Vagina (tissue), 2 donors: ENCODE measurements around the gene CHD8. TPM values are rescaled to one million over a fixed set of nuclear protein-coding genes. Genes with fewer than 3 reads are reported as not detected.
A peak's percentile ranks its signal among the peaks of the same experiment; 100 is the strongest.
"Not testable (repeated sequence)": the region's sequence is repeated elsewhere in the genome, so short reads cannot be mapped to it uniquely, and the experiment has no call there.

Source experiments
- DNase-seq, 2 donors: peaks; one replicate each; pipeline ENCODE4 v3.0.0-alpha.2; 2017; ENCODE audit errors: extremely low spot score in 2 of 2
- H3K27ac ChIP-seq: fragments of 200-600 bp; sonication (generic); one replicate; pipeline ENCODE4 v1.5.1; 2019
- H3K27me3 ChIP-seq: fragments of 200-600 bp; sonication (generic); one replicate; pipeline ENCODE4 v1.5.1; 2019
- H3K36me3 ChIP-seq, 2 donors: fragments of 200-600 bp; sonication (generic); one replicate each; pipeline ENCODE4 v1.5.1; 2017 to 2019
- H3K4me1 ChIP-seq: fragments of 200-600 bp; sonication (generic); one replicate; pipeline ENCODE4 v1.5.1; 2019
- H3K4me3 ChIP-seq, 2 donors: fragments of 200-600 bp; sonication (generic); 1 replicate in 1 of 2; 2 replicates in 1 of 2; pipeline ENCODE4 v1.5.1; 2016 to 2019
- H3K9me3 ChIP-seq: fragments of 200-600 bp; sonication (generic); one replicate; pipeline ENCODE4 v1.5.1; 2019
- POLR2A ChIP-seq, 2 donors: fragments of 450-650 bp; IDR thresholded peaks; one replicate each; pipeline ENCODE4 v1.6.1; 2017; ENCODE audit warnings: antibody characterized with exemption in 2 of 2, mild to moderate bottlenecking in 2 of 2, moderate library complexity in 2 of 2
- POLR2AphosphoS5 ChIP-seq, 2 donors: sonication (generic); formaldehyde crosslinking; IDR thresholded peaks; one replicate each; pipeline ENCODE4 v1.9.0; 2017; ENCODE audit warnings: antibody characterized with exemption in 2 of 2, mild to moderate bottlenecking in 2 of 2, low read depth in 1 of 2; ENCODE audit not compliant: insufficient read depth in 1 of 2
- intact Hi-C: fragments of 100-400 bp; cut with DNase I; formaldehyde crosslinking; loops from one replicate; pipeline ENCODE4 v1.15.1; 2023
- total RNA-seq: library from RNA; depleted of rRNA; stranded (reverse); fragments of >200 nt; gene quantifications from one replicate; pipeline ENCODE4 v1.2.3, GENCODE V29; 2016
- TF ChIP-seq, protein P1 (sequence below), 3 experiments: fragments of 450-650 bp in 2 of 3; fragments of 200-600 bp in 1 of 3; sonication (generic) in 1 of 3; IDR thresholded peaks; one replicate each; pipeline ENCODE4 v1.5.1; 2017 to 2019; ENCODE audit warnings: antibody characterized with exemption in 3 of 3, mild to moderate bottlenecking in 2 of 3, moderate library complexity in 2 of 3

CHD8 gene
- total RNA-seq, 1 donor from 2014 or later: 61.1 TPM

DNA sequence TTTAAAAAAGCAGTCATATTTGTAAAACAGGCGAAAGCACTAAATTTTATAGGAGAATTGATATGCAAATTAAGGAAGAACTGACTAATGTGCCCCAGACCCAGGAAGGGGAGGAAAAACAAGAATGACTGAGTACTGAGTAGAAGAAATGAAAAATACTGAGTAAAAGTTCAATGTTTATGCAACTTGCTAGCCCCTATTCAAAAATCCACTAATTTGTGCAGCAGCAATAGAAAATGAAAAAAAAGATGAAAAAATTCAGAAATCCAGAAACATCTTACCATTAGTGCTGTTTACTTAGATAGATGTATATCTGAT, 6.1 kb downstream of the CHD8 start:
- no peaks in the 10 kb centered on the region for H3K9me3 ChIP-seq
- no peaks in the 10 kb centered on the region for H3K27me3 ChIP-seq
- DNase-seq: no peak
- peaks cover 36% of the 10 kb centered on the region for H3K4me1 ChIP-seq
- intact Hi-C loops: no loop called here
- H3K27ac ChIP-seq: no peak overlapping the region
- H3K4me3 ChIP-seq: no peak overlapping the region
- H3K36me3 ChIP-seq: no peaks in the 10 kb centered on the region
- TF ChIP-seq, protein P1, sequence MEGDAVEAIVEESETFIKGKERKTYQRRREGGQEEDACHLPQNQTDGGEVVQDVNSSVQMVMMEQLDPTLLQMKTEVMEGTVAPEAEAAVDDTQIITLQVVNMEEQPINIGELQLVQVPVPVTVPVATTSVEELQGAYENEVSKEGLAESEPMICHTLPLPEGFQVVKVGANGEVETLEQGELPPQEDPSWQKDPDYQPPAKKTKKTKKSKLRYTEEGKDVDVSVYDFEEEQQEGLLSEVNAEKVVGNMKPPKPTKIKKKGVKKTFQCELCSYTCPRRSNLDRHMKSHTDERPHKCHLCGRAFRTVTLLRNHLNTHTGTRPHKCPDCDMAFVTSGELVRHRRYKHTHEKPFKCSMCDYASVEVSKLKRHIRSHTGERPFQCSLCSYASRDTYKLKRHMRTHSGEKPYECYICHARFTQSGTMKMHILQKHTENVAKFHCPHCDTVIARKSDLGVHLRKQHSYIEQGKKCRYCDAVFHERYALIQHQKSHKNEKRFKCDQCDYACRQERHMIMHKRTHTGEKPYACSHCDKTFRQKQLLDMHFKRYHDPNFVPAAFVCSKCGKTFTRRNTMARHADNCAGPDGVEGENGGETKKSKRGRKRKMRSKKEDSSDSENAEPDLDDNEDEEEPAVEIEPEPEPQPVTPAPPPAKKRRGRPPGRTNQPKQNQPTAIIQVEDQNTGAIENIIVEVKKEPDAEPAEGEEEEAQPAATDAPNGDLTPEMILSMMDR (IDR thresholded peaks at IDR 0.05): no peak
- TF ChIP-seq POLR2A (IDR thresholded peaks at IDR 0.05) (no peak), POLR2AphosphoS5 (IDR thresholded peaks at IDR 0.05; ENCODE audit: insufficient read depth in 1 of 2, low read depth in 1 of 2) (no peak)

DNA sequence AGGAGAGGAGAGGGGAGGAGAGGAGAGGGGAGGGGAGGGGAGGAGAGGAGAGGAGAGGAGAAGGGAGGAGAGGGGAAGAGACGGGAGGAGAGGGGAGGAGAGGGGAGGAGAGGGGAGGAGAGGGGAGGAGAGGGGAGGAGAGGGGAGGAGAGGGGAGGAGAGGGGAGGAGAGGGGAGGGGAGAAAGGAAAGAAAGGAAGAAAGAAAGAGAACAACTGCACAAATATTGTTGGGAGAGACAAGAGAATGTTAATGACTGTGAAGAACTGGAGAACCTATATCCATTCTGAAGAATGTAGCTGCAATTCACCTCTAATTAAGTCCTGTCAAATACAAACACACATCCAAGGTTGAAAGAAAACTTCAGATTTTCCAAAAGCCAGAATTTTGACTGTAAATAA, 13.3 kb downstream of the CHD8 start:
- H3K36me3 ChIP-seq, DNase-seq, intact Hi-C loops, H3K27me3 ChIP-seq, H3K27ac ChIP-seq, H3K4me1 ChIP-seq, H3K9me3 ChIP-seq, H3K4me3 ChIP-seq: not testable (repeated sequence)

DNA sequence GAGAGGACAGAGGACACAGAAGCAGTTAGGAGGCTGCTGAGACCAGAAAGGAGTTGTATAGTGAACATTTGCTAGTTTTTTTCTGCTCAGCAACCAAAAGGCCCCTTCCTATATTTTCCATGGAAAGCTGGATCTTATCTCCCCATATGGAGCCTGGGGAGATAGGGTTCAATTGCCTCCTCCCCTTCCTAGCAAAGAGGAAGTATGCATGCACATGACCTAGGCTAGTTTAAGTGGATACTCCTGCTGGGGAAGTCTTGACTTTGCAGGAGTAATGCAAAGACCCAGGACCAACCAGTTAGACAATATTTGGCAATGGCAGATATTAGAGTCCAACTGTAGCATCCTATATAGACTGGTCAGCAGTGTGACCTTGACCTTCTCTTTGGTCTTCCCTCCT, 15.1 kb downstream of the CHD8 start:
- no peaks in the 10 kb centered on the region for H3K9me3 ChIP-seq
- no peak overlapping the region for H3K4me3 ChIP-seq
- no peak for DNase-seq
- no peak overlapping the region for H3K27ac ChIP-seq
- no peaks in the 10 kb centered on the region for H3K27me3 ChIP-seq
- intact Hi-C loops: no loop called here
- TF ChIP-seq POLR2A (IDR thresholded peaks at IDR 0.05): no peak
- no peak for TF ChIP-seq POLR2AphosphoS5 (IDR thresholded peaks at IDR 0.05; ENCODE audit: insufficient read depth in 1 of 2, low read depth in 1 of 2)
- TF ChIP-seq, protein P1 (IDR thresholded peaks at IDR 0.05): no peak
- no peaks in the 10 kb centered on the region for H3K36me3 ChIP-seq
- H3K4me1 ChIP-seq: peaks cover 17% of the 10 kb centered on the region

DNA sequence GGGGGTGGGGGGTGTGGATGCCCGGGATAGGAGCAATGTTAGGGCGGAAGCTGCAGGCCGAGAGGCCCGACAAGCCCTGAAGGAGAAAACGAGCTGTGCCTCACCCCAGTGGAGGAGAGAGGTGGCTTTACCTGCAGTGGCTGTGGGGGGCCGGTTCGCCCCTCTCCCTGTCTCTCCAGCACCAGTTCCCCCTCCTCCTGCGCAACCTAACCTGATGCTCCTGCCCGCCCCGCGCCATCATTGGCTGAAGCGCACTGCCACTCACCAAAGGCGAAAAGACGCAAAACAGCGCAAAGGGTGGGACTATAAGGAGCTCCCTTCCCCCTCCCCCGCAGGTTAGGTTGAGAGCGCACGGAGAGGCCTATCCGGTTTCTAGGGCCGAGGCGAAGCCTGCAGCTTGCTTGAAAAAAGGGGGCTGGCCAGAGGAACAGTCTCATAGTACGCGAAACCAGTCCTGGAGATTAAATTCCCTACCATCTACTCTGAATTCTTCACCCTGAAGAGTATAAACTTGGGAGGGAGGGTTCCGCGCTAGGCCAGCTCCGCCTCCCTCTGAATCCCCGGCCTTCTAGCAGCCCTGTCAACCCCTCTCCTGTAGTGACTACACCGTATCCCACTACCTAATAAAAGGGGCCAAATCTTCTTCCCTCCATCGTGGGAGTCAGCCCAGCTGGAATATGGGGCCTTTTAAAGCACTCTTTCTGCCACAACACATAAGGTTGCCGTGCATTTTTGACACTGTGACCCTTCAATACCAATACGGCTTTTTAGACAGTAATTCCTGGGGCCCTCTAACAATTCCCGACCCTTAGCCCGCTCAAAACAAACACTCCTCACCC, 18.6 kb downstream of the CHD8 start:
- TF ChIP-seq POLR2AphosphoS5 (IDR thresholded peaks at IDR 0.05; ENCODE audit: insufficient read depth in 1 of 2, low read depth in 1 of 2) (peak; percentile 80 to 95), POLR2A (IDR thresholded peaks at IDR 0.05) (no peak)
- TF ChIP-seq, protein P1 (IDR thresholded peaks at IDR 0.05): no peak
- Histone ChIP-seq H3K4me1 (peaks cover 29% of the 10 kb centered on the region), H3K36me3 (no peaks in the 10 kb centered on the region), H3K4me3 (peak overlapping the region; percentile 63 to 92), H3K27me3 (no peaks in the 10 kb centered on the region), H3K27ac (peak overlapping the region; percentile 91), H3K9me3 (no peaks in the 10 kb centered on the region)
- intact Hi-C loops: no loop called here
- DNase-seq: peak in 1 of 2 donors; percentile 96

DNA sequence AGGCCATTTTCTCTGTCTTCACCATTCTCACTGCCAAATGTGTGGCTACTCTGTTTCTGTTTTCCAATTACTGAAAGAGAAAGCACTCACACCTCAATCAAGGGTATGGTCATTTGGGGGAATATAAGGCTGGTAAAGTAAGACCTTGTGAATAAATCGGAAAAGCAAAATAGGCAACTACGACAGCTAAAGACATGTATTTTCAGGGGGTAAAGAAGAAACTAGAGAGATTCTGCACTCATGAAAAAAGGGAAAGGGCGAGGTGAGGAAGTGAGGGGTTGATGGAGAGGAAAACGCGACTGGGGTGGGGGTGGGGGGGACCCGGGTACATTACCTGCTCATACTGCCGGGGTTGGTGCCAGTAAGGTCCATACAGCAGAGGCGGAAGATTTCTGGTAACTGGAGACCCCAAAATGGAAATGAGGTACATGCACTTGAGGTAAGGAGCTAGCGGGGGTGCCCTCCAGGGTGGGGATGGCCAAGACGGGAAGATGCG, 19.3 kb downstream of the CHD8 start:
- DNase-seq: no peak
- intact Hi-C loops: no loop called here
- H3K36me3 ChIP-seq: no peaks in the 10 kb centered on the region
- no peaks in the 10 kb centered on the region for H3K9me3 ChIP-seq
- peak overlapping the region; percentile 91 for H3K27ac ChIP-seq
- H3K4me1 ChIP-seq: peaks cover 29% of the 10 kb centered on the region
- peak overlapping the region; percentile 63 to 92 for H3K4me3 ChIP-seq
- no peaks in the 10 kb centered on the region for H3K27me3 ChIP-seq
- TF ChIP-seq POLR2AphosphoS5 (IDR thresholded peaks at IDR 0.05; ENCODE audit: insufficient read depth in 1 of 2, low read depth in 1 of 2) (no peak), POLR2A (IDR thresholded peaks at IDR 0.05) (no peak)
- TF ChIP-seq, protein P1 (IDR thresholded peaks at IDR 0.05): no peak
